Measurements from ENCODE around the gene ARL8A.
"Not testable (repeated sequence)": the region's sequence is repeated elsewhere in the genome, so short reads cannot be mapped to it uniquely, and the experiment has no call there.

ARL8A gene

DNA sequence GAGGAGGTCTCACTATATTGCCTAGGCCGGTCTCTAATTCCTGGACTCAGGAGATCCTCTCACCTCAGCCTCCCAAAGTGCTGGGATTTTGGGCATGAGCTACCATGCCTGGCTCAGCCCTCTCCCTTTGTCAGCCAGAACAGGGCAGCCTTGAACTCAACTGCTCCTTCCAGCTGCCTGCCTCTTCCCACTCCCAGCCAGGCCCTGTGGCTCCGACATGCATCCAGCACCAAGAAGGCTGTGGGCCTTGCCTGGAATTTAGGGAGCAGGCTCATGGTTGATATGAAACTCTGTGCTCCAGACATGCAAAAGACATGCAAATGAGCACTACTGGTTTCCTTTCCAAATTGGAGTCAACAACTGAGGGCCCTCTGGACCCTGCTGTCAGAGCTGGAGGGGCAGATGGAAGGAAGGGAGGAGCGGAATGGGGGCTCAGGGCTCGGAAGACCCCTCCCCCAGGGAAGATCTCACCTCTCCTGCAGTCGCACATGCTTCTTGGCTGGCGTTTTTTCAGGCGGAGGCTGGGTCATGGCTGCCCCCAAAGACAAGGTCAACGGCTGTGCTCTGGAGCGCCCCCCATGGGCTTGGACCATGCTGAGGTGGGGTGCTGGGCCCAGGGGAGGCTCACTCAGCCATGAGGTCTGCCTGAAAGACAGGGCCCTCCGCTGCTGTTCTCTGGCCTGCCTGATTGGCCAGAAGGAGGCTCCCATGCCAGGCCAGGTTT is 14.4 kb upstream of the ARL8A start:
- no peak for DNase-seq (ENCODE audit: low spot score)

DNA sequence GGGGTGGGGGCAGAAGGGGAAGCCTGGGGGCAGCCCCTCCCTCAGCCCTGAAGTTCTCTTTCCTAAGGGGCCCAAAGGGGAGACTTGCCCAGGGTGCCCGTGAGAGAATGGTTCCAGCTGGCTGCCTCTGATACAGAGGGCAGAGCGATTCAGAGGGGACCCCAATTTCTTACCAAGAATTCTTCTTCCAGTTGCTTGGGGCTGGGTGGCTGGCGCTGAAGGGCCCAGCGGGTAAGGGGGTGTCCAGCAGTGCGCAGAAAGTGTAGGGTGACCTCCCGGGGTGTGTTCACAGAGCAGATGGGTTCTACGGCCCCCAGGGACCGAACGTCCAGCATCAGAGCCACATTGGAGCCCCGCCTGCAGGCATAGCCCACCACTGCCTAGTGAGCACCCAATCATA is 13.4 kb upstream of the ARL8A start:
- no peak for DNase-seq (ENCODE audit: low spot score)

DNA sequence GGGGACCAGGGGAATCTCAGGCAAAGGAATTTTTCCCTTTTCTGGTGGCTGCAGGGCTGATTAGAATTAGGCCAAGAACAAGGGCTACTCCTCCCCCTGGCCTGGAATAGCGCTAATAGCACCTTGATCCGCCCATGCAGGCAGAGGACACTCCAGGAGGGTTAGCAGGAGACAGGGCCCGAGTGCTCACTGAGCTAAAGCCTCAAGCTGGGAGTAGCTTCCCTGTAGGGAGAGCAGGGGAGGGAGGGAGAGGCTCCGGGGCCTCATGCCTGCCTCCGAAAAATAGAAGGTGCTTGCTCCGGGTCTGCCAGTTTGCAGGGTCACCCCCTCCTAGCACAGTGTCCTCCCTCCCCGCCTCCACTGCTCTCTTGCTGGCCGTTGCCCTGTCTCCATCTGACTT is 12.1 kb upstream of the ARL8A start:
- no peak for DNase-seq (ENCODE audit: low spot score)

DNA sequence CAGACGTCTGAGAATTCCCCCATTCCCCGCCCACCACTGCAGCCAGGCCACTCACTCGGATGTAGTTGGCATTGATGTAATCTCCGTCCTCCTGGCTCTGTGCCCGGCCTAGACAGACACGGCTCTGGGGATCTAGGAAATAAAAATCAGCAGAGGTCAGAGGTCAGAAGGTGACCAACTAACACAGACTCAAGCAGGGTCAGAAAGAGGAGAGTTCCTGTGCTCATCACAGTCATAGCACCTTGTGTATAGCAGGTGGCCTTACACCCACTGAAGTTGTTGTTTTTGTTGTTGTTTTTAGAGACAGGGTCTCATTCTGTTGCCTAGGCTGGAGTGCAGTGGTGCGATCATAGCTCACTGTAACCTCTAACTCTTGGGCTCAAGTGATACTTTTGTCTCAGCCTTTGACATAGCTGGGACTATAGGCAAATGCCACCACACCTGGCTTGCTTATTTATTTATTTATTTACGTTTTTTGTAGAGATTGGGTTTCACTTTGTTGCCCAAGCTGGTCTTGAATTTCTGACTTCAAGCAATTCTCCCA is 11.0 kb upstream of the ARL8A start:
- DNase-seq (ENCODE audit: low spot score) = no peak

DNA sequence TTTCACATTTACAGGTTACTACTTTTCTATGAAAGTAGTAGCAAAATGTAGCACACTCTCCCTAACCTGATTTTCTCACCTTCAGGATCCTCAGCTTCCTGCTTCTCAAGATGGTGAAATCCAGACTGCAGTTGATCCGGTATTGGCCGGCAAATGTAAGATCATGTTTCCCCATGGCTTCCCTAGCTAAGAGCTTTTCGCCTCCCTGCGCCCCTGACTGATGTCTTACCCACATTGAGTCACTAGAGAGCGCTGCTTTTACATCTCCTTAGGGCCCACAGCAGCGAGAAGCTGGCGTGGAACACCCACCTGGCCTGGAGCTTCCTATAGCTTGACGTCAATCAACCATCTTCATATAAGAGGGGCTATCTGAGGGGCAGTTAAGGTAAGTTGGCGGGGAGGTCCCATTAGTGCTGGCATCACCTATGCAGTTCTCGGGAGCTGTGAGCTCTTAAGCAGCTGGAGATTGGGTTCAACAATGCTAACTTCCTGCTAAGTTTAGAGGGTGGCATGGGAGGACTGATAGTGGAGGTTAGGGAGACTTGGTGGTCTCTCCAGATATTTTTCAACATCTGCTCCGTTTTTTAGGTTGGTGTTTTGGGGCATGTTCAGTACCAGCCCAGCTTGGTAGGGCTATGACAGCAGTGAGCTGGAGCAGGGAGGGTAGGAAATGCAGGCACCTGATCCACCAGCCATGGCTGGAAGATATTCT is 10.4 kb upstream of the ARL8A start:
- DNase-seq (ENCODE audit: low spot score) = peak; percentile 66

DNA sequence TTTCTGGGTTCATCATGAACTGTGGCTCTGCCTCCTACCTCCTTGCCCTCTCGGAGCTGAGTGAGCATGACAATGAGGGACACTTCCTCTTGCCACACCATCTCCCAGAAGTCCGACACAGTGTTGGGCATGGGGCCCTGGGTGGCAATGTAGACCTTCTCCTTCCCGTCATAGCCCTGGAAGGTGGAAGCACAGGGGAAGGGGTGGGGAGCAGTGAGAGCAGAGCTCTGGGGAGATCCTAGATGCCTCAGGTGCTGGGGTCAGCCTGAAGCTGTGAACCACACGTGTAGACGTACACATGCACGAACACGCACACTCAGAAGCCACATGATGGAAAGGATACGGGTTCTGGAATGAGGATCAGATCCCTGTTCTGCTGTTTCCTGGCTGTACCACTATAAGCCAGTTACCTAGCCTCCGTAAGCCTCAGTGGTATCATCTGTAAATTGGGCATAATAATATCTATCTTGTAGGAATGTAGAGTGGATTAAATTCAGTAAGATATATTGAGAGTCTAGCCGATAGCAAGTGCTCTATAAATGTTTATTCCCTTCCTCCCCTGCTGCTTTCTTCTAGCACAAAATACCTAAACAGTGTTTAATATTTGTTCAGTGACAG is 9.7 kb upstream of the ARL8A start:
- no peak for DNase-seq (ENCODE audit: low spot score)

DNA sequence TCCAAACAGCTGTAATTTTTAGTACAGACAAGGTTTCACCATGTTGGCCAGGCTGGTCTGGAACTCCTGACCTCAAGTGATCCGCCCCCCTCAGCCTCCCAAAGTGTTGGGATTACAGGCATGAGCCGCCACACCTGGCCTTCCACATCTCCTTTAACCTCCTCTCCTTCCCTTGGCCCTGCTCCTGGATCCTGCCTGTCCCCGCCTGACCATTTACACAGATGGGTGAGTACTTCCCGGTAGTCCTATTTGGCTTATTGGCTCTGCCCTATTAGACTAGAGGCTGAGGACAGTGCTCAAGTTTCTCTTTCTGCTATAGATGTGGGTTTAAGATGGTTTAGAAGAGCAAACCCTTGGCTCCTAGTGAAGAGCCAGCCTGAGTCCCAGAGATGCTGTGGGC is 8.7 kb upstream of the ARL8A start:
- no peak for DNase-seq (ENCODE audit: low spot score)

DNA sequence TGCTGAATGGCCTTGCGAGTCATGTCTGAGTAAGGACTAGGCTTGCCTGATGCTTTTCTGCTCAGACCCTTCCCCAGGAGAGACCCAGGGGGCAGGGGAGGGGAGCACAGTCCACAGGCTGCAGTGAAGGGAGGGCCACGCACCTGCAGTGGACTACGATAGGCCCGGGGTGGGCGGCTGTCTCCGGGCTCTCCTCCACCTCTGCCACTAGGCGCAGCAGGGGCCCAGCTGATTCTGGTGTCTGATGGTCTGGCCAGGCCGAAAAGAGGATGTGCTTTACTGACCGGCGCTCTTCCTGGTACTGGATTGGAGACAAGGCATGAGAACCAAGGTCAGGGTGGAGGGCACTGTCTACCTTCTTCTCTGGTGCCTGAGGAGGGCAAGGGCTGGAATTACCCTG is 7.9 kb upstream of the ARL8A start:
- DNase-seq (ENCODE audit: low spot score) = no peak

DNA sequence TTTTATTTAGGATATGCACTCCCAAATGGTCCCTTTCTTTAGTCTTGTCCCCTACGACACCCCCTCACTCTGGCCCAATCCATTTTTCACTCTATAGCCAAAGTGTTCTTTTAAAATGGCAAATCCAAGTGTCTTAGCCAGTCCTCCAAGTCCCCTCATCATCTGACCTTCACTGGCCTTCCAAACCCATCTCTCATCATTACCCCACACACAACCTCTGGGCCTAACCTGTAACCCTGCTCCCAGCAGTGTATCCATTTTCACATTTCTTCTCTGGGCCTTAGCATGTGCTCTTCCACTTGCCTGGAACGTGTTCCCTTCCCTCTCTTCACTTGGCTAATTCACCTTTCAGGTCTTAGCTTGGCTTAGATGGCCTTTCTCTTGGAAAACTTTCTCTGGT is 6.5 kb upstream of the ARL8A start:
- no peak for DNase-seq (ENCODE audit: low spot score)

DNA sequence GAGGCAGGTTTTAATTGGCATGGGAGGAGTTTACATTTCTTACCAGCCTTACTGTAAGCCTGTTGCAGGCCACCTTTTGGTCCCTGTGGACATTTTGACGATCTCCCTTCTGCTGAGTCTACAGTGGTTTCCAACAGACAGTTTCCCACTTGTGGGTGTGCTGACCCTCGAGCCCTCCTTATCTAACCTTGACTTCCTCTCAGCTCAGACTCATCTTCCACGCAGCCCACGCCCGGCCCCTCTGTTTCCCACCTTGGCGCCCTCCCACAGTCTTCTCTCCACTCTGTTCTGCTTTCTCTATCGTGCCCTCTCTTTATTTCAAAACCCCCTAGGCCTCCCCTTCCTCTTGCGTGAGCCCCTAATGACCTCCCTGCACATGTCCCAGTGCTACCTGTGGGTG is 6.1 kb upstream of the ARL8A start:
- DNase-seq (ENCODE audit: low spot score) = no peak

DNA sequence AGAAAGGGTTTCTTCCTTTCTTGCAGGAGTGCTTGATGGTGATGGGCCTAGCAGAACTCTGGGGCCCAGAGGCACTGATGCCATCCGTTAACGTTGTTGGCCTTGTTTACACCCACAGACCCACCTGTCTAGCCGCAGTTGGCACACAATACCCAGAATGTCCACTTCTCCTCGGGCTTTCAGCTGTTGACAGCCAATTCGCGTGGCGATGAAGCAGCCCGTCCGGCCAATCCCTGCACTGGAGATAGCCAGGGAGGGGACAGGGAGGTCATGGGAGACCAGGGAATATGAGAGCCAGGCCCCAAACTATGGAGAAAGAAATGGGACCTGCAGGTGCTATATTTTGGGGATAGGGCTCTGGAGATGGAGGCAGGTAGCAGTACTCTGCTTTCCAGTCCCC is 5.7 kb upstream of the ARL8A start:
- no peak for DNase-seq (ENCODE audit: low spot score)

DNA sequence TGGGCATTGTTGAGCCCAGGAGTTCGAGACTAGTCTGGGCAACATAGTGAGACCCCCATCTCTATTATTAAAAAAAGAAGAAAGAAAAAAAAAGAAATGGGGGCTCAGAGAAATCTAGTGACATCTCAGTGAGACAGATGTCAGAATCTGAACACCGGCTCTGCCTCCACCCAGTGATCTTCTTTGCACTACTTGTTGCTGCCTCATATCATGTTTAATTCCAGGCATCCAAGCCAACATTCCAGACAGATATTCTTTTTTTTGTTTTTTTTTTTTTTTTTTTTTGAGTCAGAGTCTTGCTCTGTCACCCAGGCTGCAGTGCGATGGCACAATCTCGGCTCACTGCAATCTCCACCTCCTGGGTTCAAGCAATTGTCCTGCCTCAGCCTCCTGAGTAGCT is 5.0 kb upstream of the ARL8A start:
- no peak for DNase-seq (ENCODE audit: low spot score)

DNA sequence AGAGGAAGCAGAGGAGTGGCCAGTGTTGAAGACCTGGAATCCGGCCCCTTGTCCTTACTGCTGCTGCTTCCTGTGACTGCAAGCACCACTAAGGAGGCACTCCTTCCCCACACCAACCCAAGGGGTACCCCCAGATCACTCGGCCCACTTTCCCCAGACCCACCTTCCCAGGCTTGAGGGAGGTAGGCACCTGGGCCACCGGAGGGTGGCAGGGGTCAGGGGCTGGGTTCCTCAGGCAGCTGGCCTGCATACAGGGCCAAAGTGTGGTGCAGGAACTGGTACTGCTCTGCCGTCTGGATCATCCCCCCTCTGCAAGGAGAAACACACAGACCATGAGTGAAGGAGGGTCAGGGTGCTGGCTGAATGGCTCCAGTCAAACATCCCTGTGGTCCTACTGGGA is 3.9 kb upstream of the ARL8A start:
- no peak for DNase-seq (ENCODE audit: low spot score)

DNA sequence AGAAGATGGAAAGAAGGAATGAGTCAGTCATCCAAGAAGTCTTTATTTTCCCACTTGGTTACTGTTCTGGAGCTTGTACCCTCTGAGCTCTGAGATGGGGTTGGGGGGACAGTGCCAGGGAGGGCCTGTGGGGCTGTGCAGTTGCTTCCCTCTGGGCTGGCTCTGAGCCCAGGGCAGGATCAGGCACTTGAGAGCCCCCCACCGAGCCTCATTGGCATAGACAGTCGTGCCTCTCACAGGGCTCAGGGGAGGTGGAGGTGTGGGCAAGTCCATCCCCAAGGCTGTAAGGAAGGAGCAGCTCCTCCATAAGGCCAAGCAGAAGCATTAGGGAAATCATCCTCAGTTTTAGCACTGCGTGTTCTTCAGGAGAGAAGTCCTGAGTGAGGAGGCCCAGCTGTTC is 2.5 kb upstream of the ARL8A start:
- no peak for DNase-seq (ENCODE audit: low spot score)

DNA sequence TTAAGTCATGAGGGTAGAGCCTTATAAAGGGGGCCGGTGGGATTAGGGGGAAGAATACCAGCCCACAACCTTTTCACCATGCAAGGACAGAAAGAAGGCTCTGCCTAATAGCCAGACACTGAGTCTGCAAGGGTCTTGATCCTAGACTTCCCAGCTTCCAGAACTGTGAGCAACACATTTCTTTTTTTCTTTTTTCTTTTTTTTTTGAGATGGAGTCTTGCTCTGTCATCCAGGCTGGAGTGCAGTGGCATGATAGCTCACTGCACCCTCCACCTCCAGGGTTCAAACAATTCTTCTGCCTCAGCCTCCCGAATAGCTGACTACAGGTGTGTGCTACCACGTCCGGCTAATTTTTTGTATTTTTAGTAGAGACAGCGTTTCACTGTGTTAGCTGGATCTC is 1.7 kb upstream of the ARL8A start:
- DNase-seq (ENCODE audit: low spot score) = no peak

DNA sequence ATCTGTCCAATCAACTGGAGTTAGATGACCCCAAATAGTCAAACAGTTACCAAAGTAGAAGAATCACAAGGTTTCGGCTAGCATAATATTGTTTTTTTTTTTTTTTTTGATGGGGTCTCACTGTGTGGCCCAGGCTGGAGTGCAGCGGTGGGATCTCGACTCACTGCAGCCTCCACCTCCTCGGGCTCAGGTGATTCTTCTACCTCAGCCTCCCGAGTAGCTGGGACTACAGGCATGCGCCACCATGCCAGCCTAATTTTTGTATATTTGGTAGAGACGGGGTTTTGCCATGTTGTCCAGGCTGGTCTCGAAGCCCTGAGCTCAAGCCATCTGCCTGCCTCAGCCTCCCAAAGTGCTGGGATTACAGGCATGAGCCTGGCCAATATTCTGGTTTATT is 1.2 kb upstream of the ARL8A start:
- DNase-seq (ENCODE audit: low spot score) = not testable (repeated sequence)

DNA sequence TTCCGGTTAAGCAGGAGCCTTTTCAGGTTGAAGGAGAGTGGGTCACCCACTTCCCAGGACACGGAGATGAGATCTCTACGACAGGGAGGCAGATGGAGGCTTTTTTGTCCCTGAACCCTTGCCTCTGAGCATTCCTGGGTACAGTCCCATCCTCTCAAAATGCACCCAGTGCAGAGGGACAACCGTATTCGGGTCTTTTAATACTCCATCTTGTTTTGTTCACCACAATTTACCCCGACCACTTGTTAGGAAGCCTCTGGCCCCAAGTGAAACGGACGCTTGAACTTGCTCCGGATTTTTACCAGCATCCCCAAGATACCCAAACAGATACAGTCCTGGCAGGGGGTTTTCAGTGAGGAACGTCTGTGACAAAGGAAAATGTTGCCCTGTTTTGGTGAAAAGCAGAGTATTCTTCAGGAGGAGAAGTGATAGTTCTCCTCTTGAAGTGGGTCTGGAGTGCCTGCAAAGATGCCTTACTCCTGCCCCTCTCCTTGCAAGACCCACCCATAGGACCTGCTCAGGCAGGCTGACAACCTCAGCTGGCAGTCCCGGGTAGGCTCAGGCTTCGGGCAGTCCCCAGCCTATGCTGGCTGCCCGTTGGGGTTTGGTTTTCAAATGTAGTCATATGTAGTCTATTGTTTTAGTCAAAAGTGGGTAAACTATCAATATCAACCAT is 669 bp upstream of the ARL8A start:
- no peak for DNase-seq (ENCODE audit: low spot score)

DNA sequence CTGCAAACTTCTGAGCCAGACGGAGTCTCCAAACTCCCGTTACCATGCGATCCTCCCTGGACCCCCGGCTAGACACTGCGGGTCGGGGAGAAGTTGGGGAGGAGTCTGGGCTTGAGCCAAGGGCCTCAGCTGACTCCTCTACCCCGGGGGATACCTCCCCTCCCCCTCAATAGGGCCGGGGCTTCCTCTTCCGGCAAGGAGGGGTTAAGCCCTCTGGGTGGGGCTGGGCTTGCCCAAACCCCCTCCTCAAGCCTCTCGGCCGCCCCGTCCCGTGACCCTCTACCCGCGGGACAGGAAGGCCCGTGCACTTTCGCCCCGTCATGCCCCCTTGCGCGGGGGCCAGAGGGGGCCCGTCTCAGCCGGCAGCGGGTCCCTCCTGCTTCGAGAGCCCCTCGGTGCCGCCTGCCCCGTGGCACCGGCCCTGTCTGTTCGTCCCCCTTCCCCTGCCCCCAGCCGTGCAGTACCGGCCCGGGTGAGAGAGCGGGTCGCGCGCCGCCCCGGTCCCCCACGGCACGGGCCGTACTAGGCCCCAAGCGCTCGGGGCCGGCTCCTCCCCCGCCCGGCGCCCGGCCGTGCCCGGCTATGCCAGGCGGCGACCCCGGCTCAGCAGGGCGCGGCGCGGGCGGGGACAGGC is 652 bp downstream of the ARL8A start:
- no peak for DNase-seq (ENCODE audit: low spot score)

DNA sequence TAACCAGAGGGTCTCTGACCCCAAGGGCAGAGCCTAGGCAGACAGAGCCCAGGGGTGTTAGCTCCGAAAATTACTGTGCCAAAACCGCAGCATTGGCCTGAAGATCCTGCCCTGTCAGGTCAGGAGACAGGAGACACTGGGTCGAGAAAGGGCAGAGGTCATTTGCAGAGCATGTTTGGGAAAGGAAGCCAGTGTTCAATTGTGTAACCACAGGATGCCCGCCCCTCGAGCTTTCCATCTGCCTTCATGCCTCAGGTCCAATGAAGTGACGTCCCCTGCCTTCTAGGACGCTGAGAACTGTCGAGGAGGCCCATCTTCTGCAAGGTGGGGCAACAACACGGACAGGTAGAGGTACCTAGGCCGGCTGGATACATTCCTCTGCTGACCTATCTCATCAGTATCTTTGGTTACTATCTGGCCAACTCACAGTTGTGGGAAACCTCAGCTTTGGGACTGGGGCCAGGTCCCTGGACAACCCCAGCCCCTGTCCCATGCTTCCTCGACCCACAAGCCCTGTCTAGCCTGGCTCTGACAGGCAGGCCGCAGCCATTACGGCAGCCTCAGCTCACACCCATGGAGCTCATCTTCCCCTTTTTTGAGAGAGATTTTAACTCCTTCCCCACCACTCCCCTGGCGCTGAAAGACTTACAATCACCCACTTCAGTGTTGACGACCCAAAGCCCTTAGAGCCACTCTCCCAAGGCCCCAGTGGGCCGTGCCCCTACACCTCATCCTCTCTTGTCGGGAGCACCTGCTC is 1.3 kb downstream of the ARL8A start:
- no peak for DNase-seq (ENCODE audit: low spot score)

DNA sequence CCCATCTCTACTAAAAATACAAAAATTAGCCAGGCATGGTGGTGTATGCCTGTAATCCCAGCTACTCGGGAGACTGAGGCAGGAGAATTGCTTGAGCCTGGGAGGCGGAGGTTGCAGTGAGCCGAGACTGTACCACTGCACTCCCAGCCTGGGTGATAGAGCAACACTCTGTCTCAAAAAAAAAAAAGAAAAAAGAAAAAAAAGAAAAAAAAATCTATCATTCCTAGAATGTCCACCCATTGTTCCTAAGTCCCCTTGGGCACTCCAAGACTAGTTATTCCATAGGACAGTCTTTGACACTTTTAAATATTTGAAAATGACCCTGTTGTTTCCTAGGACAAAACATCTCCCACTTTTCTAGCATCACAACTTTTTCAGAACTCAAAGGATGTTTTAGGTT is 3.1 kb downstream of the ARL8A start:
- DNase-seq (ENCODE audit: low spot score) = not testable (repeated sequence)

DNA sequence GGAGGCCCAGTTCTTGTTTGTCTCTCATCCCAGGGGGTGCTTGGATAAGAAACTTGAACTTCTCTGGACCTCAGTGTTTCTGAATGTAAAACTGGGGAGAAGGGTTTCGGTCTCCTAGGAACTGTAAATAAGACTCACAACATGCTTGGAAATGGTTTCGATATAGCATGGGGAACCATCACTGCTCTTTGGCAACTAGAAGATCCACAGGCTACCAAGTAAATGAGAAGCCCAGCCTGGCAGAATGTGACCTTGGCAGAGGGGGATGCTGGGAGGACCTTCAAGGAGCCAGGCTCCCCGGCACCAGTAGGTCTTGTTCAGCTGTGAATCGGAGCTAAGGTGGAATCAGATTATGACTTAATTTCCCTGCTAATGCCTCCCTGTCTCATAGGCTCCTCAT is 3.7 kb downstream of the ARL8A start:
- no peak for DNase-seq (ENCODE audit: low spot score)
